RWPE1 (cell line): Measurements from ENCODE around the gene RNF39.
"Not testable (repeated sequence)": the region's sequence is repeated elsewhere in the genome, so short reads cannot be mapped to it uniquely, and the experiment has no call there.

Source experiments
- CTCF ChIA-PET: fragments of 350-600 bp; sonication (Branson Sonifier 250); formaldehyde crosslinking; extraction: SDS; loops from one replicate; lab custom pipeline; 2021; lab: Yijun Ruan, JAX
- POLR2A ChIA-PET: fragments of 400-600 bp; formaldehyde crosslinking; extraction: SDS; loops from one replicate; lab custom pipeline; 2020; ENCODE audit warnings: antibody characterized with exemption; ENCODE audit not compliant: low non-redundant PET; lab: Yijun Ruan, JAX
- DNase-seq: peaks from one replicate; pipeline ENCODE4 v3.0.0; 2012; ENCODE audit warnings: low spot score
- H3K27ac ChIP-seq: fragments of 450-650 bp; 2 replicates; pipeline ENCODE4 v1.5.1; 2017
- TF ChIP-seq, protein P1 (sequence below): fragments of 450-650 bp; conservative IDR thresholded peaks from 2 replicates; pipeline ENCODE4 v1.5.1; 2017; ENCODE audit warnings: low read depth, mild to moderate bottlenecking

The RNF39 gene

DNA sequence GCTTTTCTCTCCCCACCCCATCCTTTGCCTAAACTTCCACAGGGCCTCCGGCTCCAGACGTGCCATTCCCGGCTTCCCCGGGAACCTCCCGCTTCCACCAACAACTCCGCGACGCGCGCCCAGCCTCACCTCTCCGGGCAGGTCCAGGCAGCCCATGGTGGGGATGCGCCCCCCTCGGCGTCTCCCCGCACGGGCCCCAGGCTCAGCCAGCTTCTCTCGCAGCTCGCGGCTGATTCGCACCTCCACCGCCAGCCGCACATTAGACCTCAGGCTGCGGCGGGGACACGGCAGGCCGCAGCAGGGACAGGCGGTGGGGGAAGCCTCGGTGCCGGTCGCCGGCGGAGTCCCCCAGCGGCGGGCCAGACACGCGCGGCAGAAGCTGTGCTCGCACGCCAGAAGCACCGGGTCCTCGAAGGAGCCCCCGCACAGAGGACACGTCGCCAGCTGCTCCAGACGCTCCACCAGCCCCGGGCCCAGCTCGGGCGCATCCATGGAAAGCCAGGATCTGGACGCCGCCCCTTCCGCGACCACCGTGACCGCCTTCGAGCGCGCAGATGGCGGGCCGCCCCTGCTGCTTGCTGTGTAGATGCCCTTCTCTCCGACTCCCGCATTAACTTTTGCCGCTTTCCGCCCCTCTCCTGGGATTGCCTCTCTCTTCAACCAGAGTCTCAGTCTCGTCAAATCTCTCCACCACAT lies at the start of gene RNF39:
TSS of gene RNF39 (minus strand) at position 676 of the 696 bp plus-strand sequence. CDS start at position 492, 184 bp downstream.
- POLR2A ChIA-PET: interaction anchor here (1.3 kb wide), 1 partner anchor 26 kb away, joined by 5 read pairs; no protein-coding TSS in a partner anchor
- DNase-seq: no peak

DNA sequence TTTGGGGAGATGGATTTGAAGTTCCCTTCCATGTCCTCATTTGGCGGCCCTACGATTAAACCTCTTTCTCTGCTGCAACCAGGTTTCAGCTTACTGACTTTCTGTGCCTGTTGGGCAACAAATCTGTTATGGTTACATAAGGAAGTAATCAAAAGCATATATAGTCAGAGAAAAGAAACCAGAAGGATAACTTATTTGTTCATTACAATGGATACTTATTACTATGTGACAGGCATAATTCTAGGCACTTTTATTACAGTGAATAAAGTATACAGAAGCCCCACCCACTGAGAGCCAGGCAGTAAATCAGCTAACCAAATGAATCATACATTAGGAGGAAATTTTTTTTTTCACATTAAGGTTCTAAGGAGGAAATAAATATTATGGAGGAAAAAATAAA lies 46.9 kb upstream of the RNF39 start:
- ChIA-PET CTCF (interaction anchor here (0.6 to 1.2 kb wide), 4 partner anchors 8 to 102 kb away, joined by 4 to 6 read pairs (median 5); no protein-coding TSS in a partner anchor), POLR2A (no interaction called here)
- TF ChIP-seq, protein P1, sequence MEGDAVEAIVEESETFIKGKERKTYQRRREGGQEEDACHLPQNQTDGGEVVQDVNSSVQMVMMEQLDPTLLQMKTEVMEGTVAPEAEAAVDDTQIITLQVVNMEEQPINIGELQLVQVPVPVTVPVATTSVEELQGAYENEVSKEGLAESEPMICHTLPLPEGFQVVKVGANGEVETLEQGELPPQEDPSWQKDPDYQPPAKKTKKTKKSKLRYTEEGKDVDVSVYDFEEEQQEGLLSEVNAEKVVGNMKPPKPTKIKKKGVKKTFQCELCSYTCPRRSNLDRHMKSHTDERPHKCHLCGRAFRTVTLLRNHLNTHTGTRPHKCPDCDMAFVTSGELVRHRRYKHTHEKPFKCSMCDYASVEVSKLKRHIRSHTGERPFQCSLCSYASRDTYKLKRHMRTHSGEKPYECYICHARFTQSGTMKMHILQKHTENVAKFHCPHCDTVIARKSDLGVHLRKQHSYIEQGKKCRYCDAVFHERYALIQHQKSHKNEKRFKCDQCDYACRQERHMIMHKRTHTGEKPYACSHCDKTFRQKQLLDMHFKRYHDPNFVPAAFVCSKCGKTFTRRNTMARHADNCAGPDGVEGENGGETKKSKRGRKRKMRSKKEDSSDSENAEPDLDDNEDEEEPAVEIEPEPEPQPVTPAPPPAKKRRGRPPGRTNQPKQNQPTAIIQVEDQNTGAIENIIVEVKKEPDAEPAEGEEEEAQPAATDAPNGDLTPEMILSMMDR: no peak
- DNase-seq: no peak
- H3K27ac ChIP-seq: no peak overlapping the region

More for the DNA sequence above, at the start of gene RNF39:
- TF ChIP-seq, protein P1: no peak
- CTCF ChIA-PET: interaction anchor here (0.6 to 2.2 kb wide), 2 partner anchors 51 to 56 kb away, joined by 3 to 8 read pairs; no protein-coding TSS in a partner anchor
- peak within 1 kb of the TSS; percentile 87 for H3K27ac ChIP-seq

- ChIA-PET CTCF (interaction anchor here (1.1 to 1.2 kb wide), 3 partner anchors 9 to 19 kb away, joined by 4 to 6 read pairs (median 6); no protein-coding TSS in a partner anchor), POLR2A (no interaction called here)
- no peak for DNase-seq
- H3K27ac ChIP-seq: no peak overlapping the region
- TF ChIP-seq, protein P1: no peak
Measured at GRCh38 chr6:30121446-30122366, 46.1 kb upstream of the RNF39 start.

DNA sequence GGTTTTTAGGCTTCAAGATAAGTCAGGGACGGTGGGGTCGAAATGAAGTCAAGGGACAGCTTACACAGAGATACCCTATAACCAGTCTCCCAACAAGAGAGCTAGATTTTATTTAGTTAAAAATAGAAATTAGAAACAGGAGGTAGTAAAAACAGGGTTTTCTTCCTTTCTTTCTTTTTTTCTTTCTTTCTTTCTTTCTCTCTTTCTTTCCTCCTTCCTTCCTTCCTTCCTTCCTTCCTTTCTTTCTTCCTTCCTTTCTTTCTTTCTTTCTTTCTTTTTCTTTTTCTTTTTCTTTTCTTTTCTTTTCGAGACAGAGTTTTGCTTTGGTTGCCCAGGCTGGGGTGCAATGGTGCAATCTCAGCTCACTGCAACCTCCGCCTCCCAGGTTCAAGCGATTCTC lies 43.1 kb upstream of the RNF39 start:
- H3K27ac ChIP-seq, DNase-seq, POLR2A ChIA-PET: not testable (repeated sequence)
- CTCF ChIA-PET: interaction anchor here (2.2 kb wide), 1 partner anchor 12 kb away, joined by 9 read pairs; no protein-coding TSS in a partner anchor

GRCh38 chr6:30116724-30117123 lies 41.2 kb upstream of the RNF39 start:
- ChIA-PET CTCF (interaction anchor here (0.7 to 1.1 kb wide), 2 partner anchors 12 to 320 kb away, joined by 3 to 4 read pairs; no protein-coding TSS in a partner anchor), POLR2A (no interaction called here)
- TF ChIP-seq, protein P1: no peak
- no peak overlapping the region for H3K27ac ChIP-seq
- DNase-seq: no peak

DNA sequence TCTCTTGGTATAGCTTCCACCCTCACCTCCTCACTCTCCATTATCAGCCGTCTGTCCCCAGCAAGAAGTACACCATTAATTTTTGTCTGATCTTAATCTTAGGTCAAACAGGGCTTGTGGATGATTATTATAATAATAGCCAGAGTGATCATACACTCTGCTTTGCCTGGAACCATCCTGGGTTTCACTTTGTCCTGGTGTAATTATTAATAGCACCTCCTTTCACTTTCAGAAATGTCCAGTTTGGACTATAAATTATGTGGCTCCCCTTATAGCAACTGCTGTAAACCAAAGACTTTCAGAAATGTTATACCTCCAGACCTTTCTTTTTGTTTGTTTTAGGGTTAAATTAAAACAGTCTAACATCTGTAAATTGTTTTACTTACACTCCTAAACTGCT lies 38.3 kb upstream of the RNF39 start:
- ChIA-PET CTCF (no interaction called here), POLR2A (no interaction called here)
- no peak for DNase-seq
- TF ChIP-seq, protein P1: no peak
- no peak overlapping the region for H3K27ac ChIP-seq
